NCI-H187 (cell line): ENCODE data around the gene BRSK1.
A peak's percentile ranks its signal among the peaks of the same experiment; 100 is the strongest.

Experiments
- DNase-seq, 2 experiments: peaks; one replicate each; lab custom pipeline; 2025; lab: John Stamatoyannopoulos, UW

BRSK1 gene

GRCh38 chr19:55273978-55274707 lies 9.7 kb upstream of the BRSK1 start:
- no peak for DNase-seq

DNA sequence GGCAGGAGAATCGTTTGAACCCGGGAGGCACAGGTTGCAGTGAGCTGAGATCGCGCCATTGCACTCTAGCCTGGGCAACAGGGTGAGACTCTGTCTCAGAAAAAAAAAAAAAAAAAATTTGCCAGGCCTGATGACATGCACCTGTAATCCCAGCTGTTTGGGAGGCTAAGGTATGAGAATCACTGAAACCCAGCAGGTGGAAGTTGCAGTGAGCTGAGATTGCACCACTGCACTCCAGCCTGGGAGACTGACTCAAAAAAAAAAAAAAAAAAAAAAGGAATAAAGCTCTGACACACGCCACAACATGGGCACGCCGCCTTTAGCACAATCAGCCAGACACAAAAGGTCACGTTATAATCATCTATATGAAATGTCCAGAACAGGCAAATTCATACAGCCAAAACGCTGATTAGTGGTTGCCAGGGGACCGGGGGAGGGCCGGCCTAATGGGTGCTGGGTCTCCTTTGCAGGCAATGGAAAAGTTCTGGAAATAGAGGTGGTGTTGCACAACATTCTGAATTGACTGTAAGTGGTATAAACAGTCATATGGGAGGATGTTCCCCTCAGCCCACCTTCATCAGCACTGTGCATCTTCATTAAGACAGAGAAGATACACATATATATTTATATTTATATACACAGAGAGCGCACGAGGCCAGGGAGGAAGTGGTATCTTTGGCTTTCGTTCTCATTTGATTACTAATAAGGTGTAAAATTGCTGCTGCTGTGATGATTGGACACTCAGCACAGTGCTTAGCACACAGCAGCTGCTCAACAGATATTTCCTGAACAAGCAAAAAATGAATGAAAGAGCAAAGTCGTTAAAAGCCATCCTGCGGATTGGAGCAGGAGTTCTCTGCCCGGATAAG lies 7.7 kb upstream of the BRSK1 start:
- DNase-seq = no peak

DNA sequence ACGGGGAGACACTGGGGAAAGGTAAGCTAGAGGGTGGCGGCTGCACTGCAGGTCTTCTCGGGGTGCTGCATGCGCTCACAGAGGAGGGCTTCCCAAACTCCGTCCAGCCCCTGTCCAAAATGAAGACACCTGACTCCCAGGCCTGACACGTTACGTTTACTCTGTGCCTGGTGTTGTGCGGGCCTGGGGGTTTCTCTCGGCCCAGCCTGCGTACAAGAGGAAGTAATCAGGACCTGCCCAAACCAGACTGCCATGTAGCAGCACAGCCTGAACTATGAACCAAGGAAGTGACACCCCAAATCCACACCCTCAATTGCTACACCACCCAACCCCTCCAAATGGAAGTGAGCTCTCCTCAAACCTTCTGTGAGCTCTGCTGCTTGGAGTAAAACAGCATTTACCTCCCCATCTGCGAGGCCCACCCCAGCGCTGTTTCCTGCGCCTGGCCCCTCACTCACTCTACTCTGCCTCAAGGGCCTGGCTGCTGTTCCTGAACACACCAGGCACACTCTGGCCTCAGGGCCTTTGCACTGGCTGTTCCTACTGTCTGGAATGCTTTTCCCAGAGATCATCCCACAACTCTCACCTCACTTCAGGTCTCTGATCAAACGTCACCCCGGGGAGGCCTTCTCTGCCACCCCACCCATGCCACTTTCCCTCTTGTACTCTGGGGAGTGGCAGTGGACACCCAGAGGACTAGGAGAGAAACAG lies 6.9 kb upstream of the BRSK1 start:
- DNase-seq = no peak

DNA sequence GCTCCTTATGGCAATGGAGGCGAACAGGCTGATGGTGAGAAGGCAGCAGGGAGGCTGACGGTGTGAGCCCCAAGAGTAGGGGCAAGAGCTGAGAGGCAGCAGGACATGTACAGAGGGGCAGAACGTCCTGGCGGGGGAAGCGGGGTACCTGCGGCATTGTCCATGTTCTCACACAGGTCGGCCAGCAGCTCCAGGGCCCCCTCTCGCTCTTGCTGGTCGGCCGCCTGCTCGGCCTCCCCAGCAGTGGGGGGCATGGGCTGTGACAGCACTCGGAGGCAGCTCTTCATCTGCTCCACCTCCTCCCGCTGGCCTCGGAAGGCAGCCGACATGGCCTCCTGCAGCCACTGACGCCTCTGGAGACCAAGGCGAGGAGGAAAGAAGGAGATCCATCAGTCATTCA lies 6.3 kb upstream of the BRSK1 start:
- no peak for DNase-seq

GRCh38 chr19:55278391-55279135 lies 5.2 kb upstream of the BRSK1 start:
- no peak for DNase-seq

DNA sequence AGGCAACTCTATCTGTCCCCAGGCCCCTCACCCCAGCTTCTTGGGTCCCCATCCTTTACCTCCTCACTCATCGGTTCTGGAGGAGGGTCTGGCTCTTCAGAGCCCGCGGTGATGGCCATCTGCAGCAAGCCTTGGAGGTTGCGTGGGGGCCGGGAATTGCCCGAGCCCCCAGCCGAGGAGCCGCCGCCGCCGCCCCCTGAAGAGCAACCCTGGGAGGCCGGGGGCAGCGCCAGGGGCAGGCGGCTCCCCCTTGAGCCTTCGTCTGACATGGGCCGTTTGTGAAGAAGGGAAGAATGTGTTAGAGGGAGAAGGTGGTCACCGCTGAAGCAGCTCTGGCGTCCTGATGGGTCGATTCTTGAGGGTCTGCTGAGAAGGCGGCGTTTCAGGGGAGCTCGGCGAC lies 4.5 kb upstream of the BRSK1 start:
- DNase-seq = no peak

DNA sequence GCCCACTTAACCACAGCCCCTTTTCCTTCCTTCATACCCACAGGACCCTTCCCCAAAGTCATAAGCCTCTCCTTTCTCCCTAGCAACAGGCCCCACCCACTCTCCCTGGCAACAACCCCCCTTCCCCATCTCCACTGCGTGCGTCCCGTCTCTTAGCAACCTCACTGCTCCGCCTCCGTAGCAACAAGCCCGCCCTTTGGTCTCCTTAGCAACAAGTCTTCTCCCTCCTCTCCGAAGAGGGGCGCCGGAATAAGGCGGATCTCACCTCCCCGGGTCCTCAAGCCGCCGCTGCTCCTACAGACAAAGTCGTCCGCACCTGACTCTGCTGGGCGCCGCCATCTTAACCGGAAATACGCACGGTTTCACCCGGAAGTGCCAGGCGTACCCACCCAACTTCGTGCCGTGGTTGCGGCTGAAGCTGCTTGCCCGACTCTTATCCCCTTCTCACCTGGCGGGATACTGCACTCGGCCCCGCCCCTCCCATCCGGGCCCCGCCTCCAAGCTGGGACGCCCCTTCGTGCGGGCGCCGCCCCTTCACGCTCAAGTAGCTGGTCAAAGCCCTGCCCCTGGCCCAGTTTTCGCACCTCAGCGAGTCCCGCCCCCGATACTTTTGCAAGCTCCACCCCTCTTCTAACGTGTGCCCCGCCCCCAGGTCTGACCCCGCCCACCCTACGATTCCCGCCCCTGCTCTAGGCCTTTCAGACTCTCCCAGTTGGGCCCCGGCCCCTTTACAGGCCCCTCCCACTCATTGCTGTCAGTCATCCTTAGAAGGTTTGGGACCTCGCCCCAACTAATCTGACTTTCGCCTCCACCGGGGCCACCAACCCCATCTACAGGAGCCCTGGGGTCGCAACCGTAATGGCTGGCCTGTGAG lies 3.8 kb upstream of the BRSK1 start, which contains the start of gene HSPBP1:
HSPBP1 (minus strand) TSS at position 341 of the 874 bp plus-strand sequence. CDS start 502 bp downstream, outside the sequence.
- DNase-seq = peak; percentile 92 to 97

DNA sequence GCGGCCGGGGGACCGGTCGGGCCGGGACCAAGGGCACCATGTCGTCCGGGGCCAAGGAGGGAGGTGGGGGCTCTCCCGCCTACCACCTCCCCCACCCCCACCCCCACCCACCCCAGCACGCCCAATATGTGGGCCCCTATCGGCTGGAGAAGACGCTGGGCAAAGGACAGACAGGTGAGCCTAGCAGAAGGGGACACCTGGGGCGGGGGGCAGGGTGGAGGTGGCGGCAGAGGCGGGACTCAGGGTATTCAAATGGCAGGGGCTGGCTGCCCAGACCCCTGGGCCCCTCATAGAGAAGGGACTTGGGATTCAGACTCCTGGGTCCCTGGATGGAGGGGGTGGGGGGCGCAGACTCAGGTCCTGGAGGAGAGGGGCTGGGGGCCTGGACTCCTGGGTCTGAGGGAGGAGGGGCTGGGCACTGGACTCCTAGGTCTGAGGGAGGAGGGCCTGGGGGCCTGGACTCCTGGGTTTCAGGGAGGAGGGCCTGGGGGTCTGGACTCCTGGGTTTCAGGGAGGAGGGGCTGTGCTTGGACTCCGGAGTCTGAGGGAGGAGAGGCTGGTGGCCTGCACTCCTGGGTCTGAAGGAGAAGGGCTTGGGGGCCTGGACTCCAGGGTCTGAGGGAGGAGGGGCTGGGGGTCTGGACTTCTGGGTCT lies 735 bp downstream of the BRSK1 start:
- DNase-seq = no peak

- DNase-seq = no peak
Observed at GRCh38 chr19:55285229-55285890, 1.6 kb downstream of the BRSK1 start.

GRCh38 chr19:55287361-55288079 lies 3.7 kb downstream of the BRSK1 start:
- no peak for DNase-seq

GRCh38 chr19:55289117-55289796 lies 5.5 kb downstream of the BRSK1 start:
- no peak for DNase-seq

GRCh38 chr19:55297267-55297666 lies 13.5 kb downstream of the BRSK1 start:
- DNase-seq = no peak

- DNase-seq = no peak
Observed at GRCh38 chr19:55299991-55300390, 16.2 kb downstream of the BRSK1 start.

DNA sequence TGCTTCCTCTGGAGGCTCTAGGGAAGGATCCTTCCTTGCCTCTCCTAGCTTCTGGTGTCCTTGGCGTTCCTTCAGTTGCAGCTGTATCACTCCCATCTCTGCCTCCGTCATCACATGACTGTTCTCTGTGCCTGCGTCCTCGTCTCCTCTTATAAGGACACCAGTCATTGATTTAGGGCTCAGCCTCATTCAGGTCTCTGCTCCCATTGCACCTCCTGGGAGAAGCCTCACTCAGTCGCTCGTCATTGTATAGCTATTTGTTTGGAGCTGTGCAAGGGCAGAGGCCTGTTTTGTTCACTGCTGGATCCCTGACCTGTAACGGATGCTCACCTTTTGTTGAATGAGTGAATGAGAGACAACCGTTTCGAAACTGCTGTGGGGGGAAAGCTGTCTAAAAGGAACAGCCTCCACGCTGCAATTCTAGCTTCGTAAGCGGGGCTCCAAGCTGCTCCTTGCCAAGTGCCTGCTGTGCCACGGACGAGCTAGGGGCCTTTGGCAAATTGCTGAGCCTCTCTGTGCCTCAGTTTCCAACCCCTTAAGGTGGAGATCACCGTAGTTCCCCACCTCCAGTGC lies 17.2 kb downstream of the BRSK1 start:
- no peak for DNase-seq

DNA sequence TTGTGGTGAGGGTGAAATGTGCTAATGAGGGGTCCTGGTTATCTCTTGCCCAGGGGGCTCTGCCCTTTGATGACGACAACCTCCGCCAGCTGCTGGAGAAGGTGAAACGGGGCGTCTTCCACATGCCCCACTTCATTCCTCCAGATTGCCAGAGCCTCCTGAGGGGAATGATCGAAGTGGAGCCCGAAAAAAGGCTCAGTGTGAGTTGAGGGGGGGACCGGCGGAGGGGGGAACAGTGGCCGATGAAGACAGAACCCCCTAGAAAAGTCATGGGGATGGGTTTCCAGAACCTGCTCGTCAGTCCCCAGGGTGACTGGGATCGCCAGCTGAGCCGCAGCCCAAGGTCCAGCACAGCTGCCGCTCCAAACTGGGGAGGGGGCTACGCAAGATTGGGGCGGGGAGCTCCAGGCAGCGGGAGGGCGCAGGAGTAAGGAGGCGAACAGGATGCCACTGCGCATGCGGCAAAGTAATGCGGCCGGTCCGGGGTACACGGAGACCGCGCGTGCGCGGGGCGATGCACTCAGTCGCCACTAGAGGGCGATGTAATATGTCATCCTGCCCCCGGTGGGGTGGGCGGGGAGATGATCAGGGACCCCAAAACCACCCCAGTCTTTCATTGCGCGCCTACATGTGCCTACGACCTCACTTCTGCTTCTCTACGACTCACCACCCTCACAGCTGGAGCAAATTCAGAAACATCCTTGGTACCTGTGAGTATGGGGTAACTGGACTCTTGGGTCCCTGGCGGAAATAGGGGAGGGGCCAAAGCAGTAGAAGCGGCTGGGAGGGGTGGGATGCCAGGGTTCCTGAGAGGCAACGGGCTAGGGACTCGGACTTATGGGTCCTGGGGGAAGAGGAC lies 17.9 kb downstream of the BRSK1 start:
- DNase-seq = peak; percentile 58 to 81

GRCh38 chr19:55302318-55302703 lies 18.5 kb downstream of the BRSK1 start:
- no peak for DNase-seq

DNA sequence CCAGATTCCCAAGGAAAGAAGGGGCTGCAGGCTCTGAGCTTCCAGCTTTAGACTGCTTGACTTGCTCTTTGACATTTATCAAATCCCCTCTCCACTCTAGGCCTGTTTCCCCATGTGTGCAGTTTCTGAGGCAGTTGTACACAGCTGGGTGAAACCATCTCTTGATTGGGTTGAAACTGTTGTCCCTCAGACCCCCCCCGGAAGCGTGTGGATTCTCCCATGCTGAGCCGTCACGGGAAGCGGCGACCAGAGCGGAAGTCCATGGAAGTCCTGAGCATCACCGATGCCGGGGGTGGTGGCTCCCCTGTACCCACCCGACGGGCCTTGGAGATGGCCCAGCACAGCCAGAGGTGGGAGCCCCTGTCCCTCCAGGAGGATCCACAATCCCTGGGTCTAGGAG lies 19.7 kb downstream of the BRSK1 start:
- no peak for DNase-seq
